ENCODE data around the gene PCDHGC4.

DNA sequence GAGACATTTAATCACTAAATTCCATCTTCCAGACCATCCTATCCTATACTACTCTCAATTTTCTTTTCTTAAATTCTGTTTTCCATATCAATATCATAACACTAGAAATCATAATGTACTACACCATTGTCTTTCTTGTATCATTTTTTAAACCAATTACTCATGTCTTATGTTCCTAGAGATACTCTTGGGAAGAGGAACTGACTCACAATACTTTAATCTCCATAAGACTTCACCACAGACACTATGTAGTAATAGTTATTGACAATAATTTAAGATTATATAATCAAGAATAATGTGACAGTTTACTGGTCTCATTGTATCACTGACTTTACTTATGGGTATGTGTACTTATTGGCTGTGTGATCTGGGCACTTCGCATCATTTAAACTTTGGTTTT is 47.9 kb downstream of the PCDHGC4 start:
- no peak for TF ChIP-seq CTCF (IDR thresholded peaks at IDR 0.05)
- TF ChIP-seq EP300 (IDR thresholded peaks at IDR 0.05; ENCODE audit: low read depth) = no peak
- TF ChIP-seq POLR2AphosphoS5 (IDR thresholded peaks at IDR 0.05) = no peak
- TF ChIP-seq POLR2A (IDR thresholded peaks at IDR 0.05) = no peak

Data from transverse colon (tissue), 4 donors.